ENCODE data around the gene FN3KRP.

DNA sequence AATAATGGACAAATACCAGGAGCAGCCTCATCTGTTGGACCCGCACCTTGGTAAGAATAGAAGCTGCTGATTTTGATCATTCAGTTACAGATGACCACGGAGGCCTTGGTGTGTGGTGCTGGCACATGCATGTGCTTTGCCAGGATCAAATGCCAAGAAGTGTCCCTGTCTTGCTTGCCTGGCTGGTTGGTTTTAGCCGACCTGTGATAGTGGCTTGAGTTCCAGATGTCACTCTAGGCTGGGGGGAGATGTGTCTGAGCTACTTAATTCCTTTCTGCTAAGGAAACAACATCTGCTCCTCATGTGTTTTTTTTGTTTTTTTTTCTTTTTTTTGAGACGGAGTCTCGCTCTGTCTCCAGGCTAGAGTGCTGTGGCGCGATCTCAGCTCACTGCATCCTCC, 39.7 kb downstream of the FN3KRP start:
- TF ChIP-seq, protein P1, sequence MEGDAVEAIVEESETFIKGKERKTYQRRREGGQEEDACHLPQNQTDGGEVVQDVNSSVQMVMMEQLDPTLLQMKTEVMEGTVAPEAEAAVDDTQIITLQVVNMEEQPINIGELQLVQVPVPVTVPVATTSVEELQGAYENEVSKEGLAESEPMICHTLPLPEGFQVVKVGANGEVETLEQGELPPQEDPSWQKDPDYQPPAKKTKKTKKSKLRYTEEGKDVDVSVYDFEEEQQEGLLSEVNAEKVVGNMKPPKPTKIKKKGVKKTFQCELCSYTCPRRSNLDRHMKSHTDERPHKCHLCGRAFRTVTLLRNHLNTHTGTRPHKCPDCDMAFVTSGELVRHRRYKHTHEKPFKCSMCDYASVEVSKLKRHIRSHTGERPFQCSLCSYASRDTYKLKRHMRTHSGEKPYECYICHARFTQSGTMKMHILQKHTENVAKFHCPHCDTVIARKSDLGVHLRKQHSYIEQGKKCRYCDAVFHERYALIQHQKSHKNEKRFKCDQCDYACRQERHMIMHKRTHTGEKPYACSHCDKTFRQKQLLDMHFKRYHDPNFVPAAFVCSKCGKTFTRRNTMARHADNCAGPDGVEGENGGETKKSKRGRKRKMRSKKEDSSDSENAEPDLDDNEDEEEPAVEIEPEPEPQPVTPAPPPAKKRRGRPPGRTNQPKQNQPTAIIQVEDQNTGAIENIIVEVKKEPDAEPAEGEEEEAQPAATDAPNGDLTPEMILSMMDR (IDR thresholded peaks at IDR 0.05) = no peak
- TF ChIP-seq POLR2AphosphoS5 (IDR thresholded peaks at IDR 0.05) (no peak), POLR2A (IDR thresholded peaks at IDR 0.05) (no peak)
